Sigmoid colon (tissue), 7 donors: Measurements from ENCODE around the gene KCTD3. TPM values are rescaled to one million over a fixed set of nuclear protein-coding genes. Genes with fewer than 3 reads are reported as not detected.

Experiments used
- DNase-seq: peaks from one replicate; pipeline ENCODE4 v3.0.0-alpha.2; 2019
- H3K27ac ChIP-seq, 4 donors: fragments of 200-600 bp; sonication (generic); one replicate each; pipeline ENCODE4 v1.5.1; 2016 to 2019; ENCODE audit warnings: mild to moderate bottlenecking in 1 of 4
- H3K27me3 ChIP-seq, 3 donors: fragments of 200-600 bp; sonication (generic); one replicate each; pipeline ENCODE4 v1.5.1; 2019; ENCODE audit warnings: mild to moderate bottlenecking in 1 of 3
- H3K36me3 ChIP-seq, 4 donors: fragments of 200-600 bp; sonication (generic); one replicate each; pipeline ENCODE4 v1.5.1; 2016 to 2019
- H3K4me1 ChIP-seq, 4 donors: fragments of 200-600 bp; sonication (generic); one replicate each; pipeline ENCODE4 v1.5.1; 2017 to 2019
- H3K4me3 ChIP-seq, 4 donors: fragments of 200-600 bp; sonication (generic); one replicate each; pipeline ENCODE4 v1.5.1; 2017 to 2019; ENCODE audit warnings: mild to moderate bottlenecking in 2 of 4, moderate library complexity in 1 of 4
- H3K9me3 ChIP-seq, 4 donors: fragments of 200-600 bp in 3 of 4; sonication (generic) in 3 of 4; one replicate each; pipeline versions ENCODE4 v1.5.1 to v1.6.1; 2013 to 2019
- CTCF ChIP-seq, 4 experiments: fragments of 450-650 bp in 3 of 4; fragments of 200-600 bp in 1 of 4; IDR thresholded peaks; one replicate each; pipeline ENCODE4 v1.5.1; 2016 to 2019; ENCODE audit warnings: antibody characterized with exemption in 4 of 4, mild to moderate bottlenecking in 3 of 4, moderate library complexity in 2 of 4
- EP300 ChIP-seq, 4 donors: sonication (generic); formaldehyde crosslinking; IDR thresholded peaks; one replicate each; pipeline ENCODE4 v1.6.1; 2017; ENCODE audit warnings: antibody characterized with exemption in 4 of 4
- POLR2A ChIP-seq, 2 donors: fragments of 450-650 bp; IDR thresholded peaks; one replicate each; pipeline ENCODE4 v1.6.1; 2016; ENCODE audit warnings: antibody characterized with exemption in 2 of 2, mild to moderate bottlenecking in 2 of 2, moderate library complexity in 2 of 2
- POLR2AphosphoS5 ChIP-seq, 4 donors: sonication (generic); formaldehyde crosslinking; IDR thresholded peaks; one replicate each; pipeline ENCODE4 v1.6.1; 2017; ENCODE audit warnings: antibody characterized with exemption in 4 of 4
- WGBS, 2 donors: extraction: QIAGEN DNeasy Blood & Tissue Kit; methylation state at CpG; one replicate each; pipeline ENCODE4 v1.1.7; 2013; 5-methylcytosine and 5-hydroxymethylcytosine counted together
- intact Hi-C: fragments of 100-400 bp; cut with DNase I; formaldehyde crosslinking; loops from one replicate; pipeline ENCODE4 v1.15.1; 2023
- polyA plus RNA-seq, 3 donors: library from polyadenylated mRNA; stranded (reverse); fragments of 200-250 nt; gene quantifications; one replicate each; pipeline ENCODE4 v1.2.3, GENCODE V29; 2013
- total RNA-seq, 4 donors: library from RNA; depleted of rRNA; stranded (reverse); fragments of >200 nt; gene quantifications; one replicate each; pipeline ENCODE4 v1.1.0, GENCODE V29; 2016
- donor health status: healthy with polysubstance abuse.
- donor health status: Bipolar disorder and iron deficiency.
- donor health status: healthy.

KCTD3 gene
- total and polyA plus RNA-seq, 7 donors: 17.6 to 136 (median 93.0) TPM

- TF ChIP-seq POLR2AphosphoS5 (IDR thresholded peaks at IDR 0.05): no peak
- no peak for TF ChIP-seq CTCF (IDR thresholded peaks at IDR 0.05)
- TF ChIP-seq EP300 (IDR thresholded peaks at IDR 0.05): no peak
- TF ChIP-seq POLR2A (IDR thresholded peaks at IDR 0.05): no peak
- DNase-seq: no peak
- H3K9me3 ChIP-seq: no peaks in the 10 kb centered on the region
- WGBS, 2 donors: 13 to 22% methylated on average over 2 of the region's 2 CpGs
- no peak overlapping the region for H3K4me3 ChIP-seq
- no peaks in the 10 kb centered on the region for H3K36me3 ChIP-seq
- no peaks in the 10 kb centered on the region for H3K27me3 ChIP-seq
- no peak overlapping the region for H3K27ac ChIP-seq
- intact Hi-C loops: loop anchor here (10.0 kb wide), 1 partner anchor 1189 kb away; no protein-coding TSS in a partner anchor
- no peaks in the 10 kb centered on the region for H3K4me1 ChIP-seq
Observed at GRCh38 chr1:215523906-215524305, 43.2 kb upstream of the KCTD3 start.

- Histone ChIP-seq H3K27me3 (no peaks in the 10 kb centered on the region), H3K36me3 (no peaks in the 10 kb centered on the region), H3K4me3 (no peak overlapping the region), H3K4me1 (no peaks in the 10 kb centered on the region), H3K9me3 (no peaks in the 10 kb centered on the region), H3K27ac (no peak overlapping the region)
- WGBS, 2 donors: 35 to 38% methylated on average over 7 of the region's 7 CpGs
- intact Hi-C loops: loop anchor here (2.0 to 10.0 kb wide), 2 partner anchors 901 to 1191 kb away; no protein-coding TSS in a partner anchor
- DNase-seq: no peak
- TF ChIP-seq CTCF (IDR thresholded peaks at IDR 0.05): peak; percentile 26 to 66 (median 55)
- TF ChIP-seq POLR2A (IDR thresholded peaks at IDR 0.05): no peak
- no peak for TF ChIP-seq POLR2AphosphoS5 (IDR thresholded peaks at IDR 0.05)
- no peak for TF ChIP-seq EP300 (IDR thresholded peaks at IDR 0.05)
Observed at GRCh38 chr1:215526147-215526845, 40.8 kb upstream of the KCTD3 start.

- Histone ChIP-seq H3K27ac (no peak overlapping the region), H3K4me1 (no peaks in the 10 kb centered on the region), H3K27me3 (no peaks in the 10 kb centered on the region), H3K9me3 (no peaks in the 10 kb centered on the region), H3K36me3 (no peaks in the 10 kb centered on the region), H3K4me3 (no peak overlapping the region)
- intact Hi-C loops: loop anchor here (2.0 to 10.0 kb wide), 2 partner anchors 902 to 1192 kb away; no protein-coding TSS in a partner anchor
- TF ChIP-seq POLR2A (IDR thresholded peaks at IDR 0.05) (no peak), POLR2AphosphoS5 (IDR thresholded peaks at IDR 0.05) (no peak), CTCF (IDR thresholded peaks at IDR 0.05) (no peak), EP300 (IDR thresholded peaks at IDR 0.05) (no peak)
- DNase-seq: no peak
Observed at GRCh38 chr1:215526846-215527151, 40.3 kb upstream of the KCTD3 start.

GRCh38 chr1:215529111-215529510 lies 38.0 kb upstream of the KCTD3 start:
- Histone ChIP-seq H3K36me3 (no peaks in the 10 kb centered on the region), H3K4me1 (no peaks in the 10 kb centered on the region), H3K27me3 (no peaks in the 10 kb centered on the region), H3K4me3 (no peak overlapping the region), H3K9me3 (no peaks in the 10 kb centered on the region), H3K27ac (no peak overlapping the region)
- no peak for DNase-seq
- no peak for TF ChIP-seq CTCF (IDR thresholded peaks at IDR 0.05)
- no peak for TF ChIP-seq POLR2A (IDR thresholded peaks at IDR 0.05)
- TF ChIP-seq POLR2AphosphoS5 (IDR thresholded peaks at IDR 0.05): no peak
- TF ChIP-seq EP300 (IDR thresholded peaks at IDR 0.05): no peak
- intact Hi-C loops: loop anchor here (10.0 kb wide), 1 partner anchor 1194 kb away; no protein-coding TSS in a partner anchor
- 70 to 71% methylated on average over 4 of the region's 4 CpGs for WGBS, 2 donors
